OCI-LY7 (cell line): ENCODE data around the gene GNAO1.

Source experiments
- CTCF ChIP-seq: fragments of 200-600 bp; sonication (generic); conservative IDR thresholded peaks from 2 replicates; pipeline ENCODE4 v1.5.1; 2014; ENCODE audit warnings: mild to moderate bottlenecking, antibody characterized with exemption, low read length, moderate library complexity, mixed read lengths
- EZH2phosphoT487 ChIP-seq: fragments of 200-600 bp; sonication (generic); IDR thresholded peaks from 2 replicates; pipeline ENCODE4 v1.6.1; 2018; ENCODE audit warnings: low read depth, borderline replicate concordance, mild to moderate bottlenecking, mixed run types, antibody characterized with exemption, low read length, moderate library complexity, mixed read lengths

DNA sequence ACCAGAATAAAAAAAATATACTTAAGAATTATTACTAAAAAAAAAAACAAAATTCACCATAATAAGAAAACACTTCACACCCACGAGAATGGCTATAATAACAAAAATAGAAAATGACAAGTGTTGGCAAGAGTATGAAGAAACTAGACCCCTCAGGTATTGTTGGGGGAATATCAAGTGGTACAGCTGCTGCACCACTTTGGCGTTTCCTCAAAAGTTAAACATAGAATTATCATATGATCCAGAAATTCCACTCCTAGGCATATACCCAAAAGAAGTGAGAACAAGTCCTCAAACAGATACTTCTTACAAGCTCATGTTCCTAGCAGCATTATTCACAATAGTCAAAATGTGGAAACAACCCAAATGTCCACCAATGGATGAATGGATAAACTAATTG lies 207.8 kb downstream of the GNAO1 start:
- TF ChIP-seq CTCF, result no peak
- TF ChIP-seq EZH2phosphoT487, result no peak
